HepG2 (cell line): Measurements from ENCODE around the gene PTAFR. TPM values are rescaled to one million over a fixed set of nuclear protein-coding genes. Genes with fewer than 3 reads are reported as not detected.

Experiments used
- ATAC-seq: fragments of 200-7000 bp; cut with Tn5 transposase; 3 replicates; pipeline ENCODE4 v1.9.1; 2020; ENCODE audit warnings: mild to moderate bottlenecking, moderate library complexity
- BruUV-seq: library from RNA; stranded (reverse); fragments of 400-500 nt; replicated peaks from 2 replicates; lab custom pipeline; 2021; lab: Mats Ljungman, UMichigan
- CTCF ChIA-PET: fragments of 300-600 bp; formaldehyde crosslinking; extraction: SDS; loops from one replicate; lab custom pipeline; 2021; ENCODE audit warnings: low total read pairs, inconsistent platforms, low intra/inter-chr PET ratio; lab: Yijun Ruan, JAX
- POLR2A ChIA-PET: fragments of 350-600 bp; sonication (Branson Sonifier 250); formaldehyde crosslinking; loops from one replicate; lab custom pipeline; 2020; ENCODE audit warnings: antibody characterized with exemption, inconsistent platforms; lab: Yijun Ruan, JAX
- DNase-seq: peaks from one replicate; pipeline ENCODE4 v3.0.0-alpha.2; 2015; ENCODE audit warnings: low spot score
- FAIRE-seq: peaks from 3 replicates; lab custom pipeline; 2011; peaks lifted over from hg19 to GRCh38; lab: Jason Lieb, UNC
- H2AFZ ChIP-seq: one replicate; pipeline ENCODE4 v1.6.1; 2011; ENCODE audit warnings: low read length, inconsistent platforms
- H3K27ac ChIP-seq: fragments of 300-600 bp; 3 replicates; pipeline ENCODE4 v1.8.0; 2011; ENCODE audit warnings: mixed run types, mild to moderate bottlenecking, mixed read lengths, low read length, inconsistent platforms; ENCODE audit not compliant: insufficient read depth; ENCODE audit errors: extremely low read length
- H3K27me3 ChIP-seq, 2 experiments: fragments of 200-600 bp in 1 of 2; 2 replicates in 1 of 2; 3 replicates in 1 of 2; pipeline versions ENCODE4 v1.6.0 to v1.8.0; 2011; ENCODE audit warnings: low read length in 2 of 2, mild to moderate bottlenecking in 2 of 2, moderate library complexity in 2 of 2, inconsistent platforms in 1 of 2; ENCODE audit not compliant: insufficient read depth in 2 of 2, control insufficient read depth in 1 of 2
- H3K36me3 ChIP-seq, 2 experiments: fragments of 200-600 bp in 1 of 2; replicated peaks in 1 of 2; 2 replicates in 1 of 2; 3 replicates in 1 of 2; pipeline versions ENCODE4 v1.5.1 to v1.8.0; 2011; ENCODE audit warnings: low read length in 2 of 2, inconsistent platforms in 1 of 2; ENCODE audit not compliant: insufficient read depth in 2 of 2, control insufficient read depth in 1 of 2
- H3K4me1 ChIP-seq: 2 replicates; pipeline ENCODE4 v1.5.1; 2012; ENCODE audit warnings: low read length, inconsistent platforms; ENCODE audit not compliant: insufficient read depth
- H3K4me2 ChIP-seq: 2 replicates; pipeline ENCODE4 v1.6.0; 2011; ENCODE audit warnings: low read depth, low read length, inconsistent platforms
- H3K4me3 ChIP-seq, 3 experiments: fragments of 200-600 bp in 1 of 3; sonication (generic), shearing (Covaris generic) in 1 of 3; replicated peaks in 1 of 3; 2 replicates each; pipeline ENCODE4 v1.5.1; 2011 to 2016; ENCODE audit warnings: low read length in 3 of 3, inconsistent platforms in 2 of 3, low read depth in 2 of 3, mild to moderate bottlenecking in 2 of 3, control low read depth in 1 of 3, mixed read lengths in 1 of 3; ENCODE audit not compliant: insufficient read depth in 1 of 3
- H3K79me2 ChIP-seq: one replicate; pipeline ENCODE4 v1.6.1; 2011; ENCODE audit warnings: low read length, inconsistent platforms; ENCODE audit not compliant: insufficient read depth
- H3K9ac ChIP-seq: 2 replicates; pipeline ENCODE4 v1.6.0; 2011; ENCODE audit warnings: mild to moderate bottlenecking, low read depth, low read length, inconsistent platforms; ENCODE audit not compliant: insufficient read depth
- H3K9me3 ChIP-seq: 2 replicates; pipeline ENCODE4 v1.5.1; 2012; ENCODE audit warnings: mild to moderate bottlenecking, low read length
- H4K20me1 ChIP-seq: 2 replicates; pipeline ENCODE4 v1.6.0; 2011; ENCODE audit warnings: inconsistent platforms, mild to moderate bottlenecking, low read length, moderate library complexity; ENCODE audit not compliant: insufficient read depth
- AHDC1 ChIP-seq: sonication (generic); formaldehyde crosslinking; IDR thresholded peaks from 2 replicates; pipeline ENCODE4 v1.5.1; 2020; ENCODE audit warnings: mild to moderate bottlenecking, missing genetic modification reagents, borderline replicate concordance
- FOXA3 ChIP-seq: IDR thresholded peaks from 2 replicates; pipeline ENCODE4 v1.6.1; 2016; ENCODE audit warnings: missing genetic modification reagents, missing compliant biosample characterization
- GATAD1 ChIP-seq: IDR thresholded peaks from 2 replicates; pipeline ENCODE4 v1.6.1; 2016; ENCODE audit warnings: missing genetic modification reagents, missing compliant biosample characterization
- NKX3-1 ChIP-seq: sonication (generic); formaldehyde crosslinking; IDR thresholded peaks from 2 replicates; pipeline ENCODE4 v1.5.0; 2020; ENCODE audit warnings: missing genetic modification reagents
- ZFX ChIP-seq: sonication (generic); formaldehyde crosslinking; IDR thresholded peaks from 2 replicates; pipeline ENCODE4 v1.4.0; 2020; ENCODE audit warnings: mild to moderate bottlenecking, low read depth, missing genetic modification reagents, moderate library complexity
- ZNF569 ChIP-seq: sonication (generic); formaldehyde crosslinking; IDR thresholded peaks from 2 replicates; pipeline ENCODE4 v1.5.0; 2020; ENCODE audit warnings: mild to moderate bottlenecking, missing genetic modification reagents, moderate library complexity, borderline replicate concordance
- ZNF777 ChIP-seq: sonication (generic); formaldehyde crosslinking; IDR thresholded peaks from 2 replicates; pipeline ENCODE4 v1.4.0; 2020; ENCODE audit warnings: missing genetic modification reagents
- ZNF878 ChIP-seq: sonication (generic); formaldehyde crosslinking; IDR thresholded peaks from 2 replicates; pipeline ENCODE4 v1.8.1; 2023; ENCODE audit warnings: mild to moderate bottlenecking, missing genetic modification reagents, moderate library complexity
- WGBS: methylation state at CpG from one replicate; pipeline ENCODE4 v1.1.6; 2017; ENCODE audit warnings: low lambda C conversion rate; 5-methylcytosine and 5-hydroxymethylcytosine counted together
- in situ Hi-C: cut with HindIII; loops from 2 replicates; pipeline ENCODE4 v1.10.0; 2017; ENCODE audit warnings: low pct_unique_long_range_greater_than_20kb; ENCODE audit not compliant: extremely low pct_ligation_motif_present
- intact Hi-C: fragments of 100-400 bp; cut with micrococcal nuclease; formaldehyde crosslinking; loops from one replicate; pipeline ENCODE4 v1.10.0; 2022; ENCODE audit not compliant: unreplicated experiment
- polyA plus RNA-seq, 8 experiments: library from polyadenylated mRNA; depleted of rRNA in 3 of 8; stranded (reverse) in 7 of 8; unstranded in 1 of 8; fragments of >200 nt; fragmentation: Illumina TruSeq in 4 of 8; extraction: Trizol in 4 of 8; gene quantifications; 2 replicates each; pipeline versions ENCODE4 v1.2.1 to v1.2.3, GENCODE V29; 2011 to 2016; ENCODE audit warnings: low read depth in 4 of 8, missing spikeins in 1 of 8, mixed read lengths in 1 of 8; ENCODE audit not compliant: insufficient read depth in 1 of 8
- total RNA-seq, 5 experiments: library from RNA; depleted of rRNA; stranded (reverse); fragments of >200 nt; fragmentation: Illumina TruSeq; extraction: Trizol; gene quantifications; 2 replicates each; pipeline ENCODE4 v1.2.3, GENCODE V29; 2016; ENCODE audit warnings: low read depth in 1 of 5
- TF ChIP-seq, protein P1 (sequence below): IDR thresholded peaks from 2 replicates; pipeline ENCODE4 v1.6.1; 2016; ENCODE audit warnings: low read depth, borderline replicate concordance

Gene PTAFR
- total and polyA plus RNA-seq, 2 of the 13 experiments (the other 11 are each of a cell fraction or from before 2014, with no cell fraction given), result 0.27 to 24.0 TPM

- no peak for TF ChIP-seq ZNF569 (CRISPR knock-in tag)
- no peak for TF ChIP-seq AHDC1 (CRISPR knock-in tag)
- TF ChIP-seq, protein P1, sequence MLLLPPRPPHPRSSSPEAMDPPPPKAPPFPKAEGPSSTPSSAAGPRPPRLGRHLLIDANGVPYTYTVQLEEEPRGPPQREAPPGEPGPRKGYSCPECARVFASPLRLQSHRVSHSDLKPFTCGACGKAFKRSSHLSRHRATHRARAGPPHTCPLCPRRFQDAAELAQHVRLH (CRISPR knock-in tag), result no peak
Measured at GRCh38 chr1:28160782-28161266, 15.7 kb downstream of the PTAFR start (continued).

DNA sequence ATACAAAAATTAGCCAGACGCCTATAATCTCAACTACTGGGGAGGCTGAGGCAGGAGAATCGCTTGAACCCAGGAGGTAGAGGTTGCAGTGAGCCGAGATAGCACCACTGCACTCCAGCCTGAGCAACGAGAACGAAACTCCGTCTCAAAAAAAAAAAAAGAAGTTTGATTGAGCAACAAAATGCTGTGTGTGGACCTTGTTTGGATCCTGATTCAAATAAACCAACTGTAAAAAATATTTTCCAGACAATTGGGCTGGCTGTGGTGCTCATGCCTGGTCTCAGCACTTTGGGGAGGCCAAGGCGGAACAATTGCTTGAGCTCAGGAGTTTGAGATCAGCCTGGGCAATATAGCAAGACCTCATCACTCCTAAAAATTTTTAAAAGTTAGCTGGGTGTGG lies 16.8 kb downstream of the PTAFR start:
- 54% methylated on average over 7 of the region's 7 CpGs for WGBS
- Histone ChIP-seq H3K27ac (no peak overlapping the region), H2AFZ (no peak overlapping the region), H3K79me2 (no peaks in the 10 kb centered on the region), H3K9me3 (no peaks in the 10 kb centered on the region), H3K27me3 (0 out of 5 replicates have a peak, but pooled peaks cover 0 to 3% of the 10 kb centered on the region in 2 experiments), H4K20me1 (no peaks in the 10 kb centered on the region), H3K4me3 (no peak overlapping the region), H3K4me2 (no peak overlapping the region; the same call in 1 of the 2 replicates), H3K36me3 (no peaks in the 10 kb centered on the region), H3K4me1 (peaks cover 23% of the 10 kb centered on the region), H3K9ac (no peak overlapping the region)
- ATAC-seq, result no peak
- TF ChIP-seq GATAD1 (CRISPR knock-in tag) (no peak), ZNF777 (CRISPR knock-in tag) (no peak), ZNF878 (CRISPR knock-in tag) (no peak), FOXA3 (CRISPR knock-in tag) (no peak), ZFX (CRISPR knock-in tag) (no peak), NKX3-1 (CRISPR knock-in tag) (no peak)
- POLR2A ChIA-PET, result no interaction called here
- intact Hi-C loops, result loop anchor here (10.0 kb wide), 1 partner anchor 65 kb away; no protein-coding TSS in a partner anchor
- CTCF ChIA-PET, result no interaction called here
- DNase-seq, result no peak
- BruUV-seq, result no TSS peak
- no peak for FAIRE-seq
- in situ Hi-C loops, result no loop called here
